Panc1 (cell line): ENCODE measurements around the gene GAL3ST2.

Source experiments
- POLR2AphosphoS5 ChIP-seq: IDR thresholded peaks from 2 replicates; pipeline ENCODE4 v1.6.1; 2012; ENCODE audit warnings: mild to moderate bottlenecking, low read depth, low read length, moderate library complexity
- SIN3A ChIP-seq: IDR thresholded peaks from 2 replicates; pipeline ENCODE4 v1.6.1; 2012; ENCODE audit warnings: low read depth, mild to moderate bottlenecking, low read length, moderate library complexity, borderline replicate concordance; ENCODE audit not compliant: insufficient read depth
- TF ChIP-seq, protein P1 (sequence below): fragments of 450-650 bp; IDR thresholded peaks from 2 replicates; pipeline ENCODE4 v1.5.1; 2017; ENCODE audit warnings: mild to moderate bottlenecking

GRCh38 chr2:241841181-241842066, 64.8 kb downstream of the GAL3ST2 start:
- TF ChIP-seq, protein P1, sequence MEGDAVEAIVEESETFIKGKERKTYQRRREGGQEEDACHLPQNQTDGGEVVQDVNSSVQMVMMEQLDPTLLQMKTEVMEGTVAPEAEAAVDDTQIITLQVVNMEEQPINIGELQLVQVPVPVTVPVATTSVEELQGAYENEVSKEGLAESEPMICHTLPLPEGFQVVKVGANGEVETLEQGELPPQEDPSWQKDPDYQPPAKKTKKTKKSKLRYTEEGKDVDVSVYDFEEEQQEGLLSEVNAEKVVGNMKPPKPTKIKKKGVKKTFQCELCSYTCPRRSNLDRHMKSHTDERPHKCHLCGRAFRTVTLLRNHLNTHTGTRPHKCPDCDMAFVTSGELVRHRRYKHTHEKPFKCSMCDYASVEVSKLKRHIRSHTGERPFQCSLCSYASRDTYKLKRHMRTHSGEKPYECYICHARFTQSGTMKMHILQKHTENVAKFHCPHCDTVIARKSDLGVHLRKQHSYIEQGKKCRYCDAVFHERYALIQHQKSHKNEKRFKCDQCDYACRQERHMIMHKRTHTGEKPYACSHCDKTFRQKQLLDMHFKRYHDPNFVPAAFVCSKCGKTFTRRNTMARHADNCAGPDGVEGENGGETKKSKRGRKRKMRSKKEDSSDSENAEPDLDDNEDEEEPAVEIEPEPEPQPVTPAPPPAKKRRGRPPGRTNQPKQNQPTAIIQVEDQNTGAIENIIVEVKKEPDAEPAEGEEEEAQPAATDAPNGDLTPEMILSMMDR: no peak
- TF ChIP-seq SIN3A (no peak), POLR2AphosphoS5 (no peak)
